Activated CD4-positive, alpha-beta T cell treated with anti-CD3 and anti-CD28 coated beads, Interleukin-2, amount 50 U/mL, for 1 hour (primary cell): ENCODE results near the gene TCEA3.
A peak's percentile ranks its signal among the peaks of the same experiment; 100 is the strongest.
"Not testable (repeated sequence)": the region's sequence is repeated elsewhere in the genome, so short reads cannot be mapped to it uniquely, and the experiment has no call there.

Source experiments
- DNase-seq: peaks from one replicate; pipeline ENCODE4 v3.0.0-alpha.2; 2020

The TCEA3 gene

DNA sequence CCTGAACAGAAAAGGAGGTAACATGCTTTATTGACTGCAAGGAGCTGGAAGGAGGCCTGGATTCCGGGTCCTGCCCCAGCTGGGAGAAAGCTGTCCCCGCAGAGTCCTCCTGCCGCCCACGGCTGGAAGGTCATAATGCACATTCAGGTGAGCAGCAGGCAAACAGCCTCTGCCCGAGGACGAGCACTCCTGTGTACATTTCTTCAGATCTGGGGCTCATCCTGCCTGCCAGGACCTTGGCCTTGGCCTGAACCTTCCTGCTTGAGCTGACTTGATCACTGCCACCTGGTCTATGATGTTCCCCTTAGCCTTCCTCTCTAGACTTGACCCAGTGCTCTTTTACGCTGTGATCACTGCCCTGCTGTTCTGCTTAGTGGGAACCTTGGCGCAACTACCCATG is 37.1 kb downstream of the TCEA3 start:
- DNase-seq = no peak

GRCh38 chr1:23385119-23385621 is 39.4 kb downstream of the TCEA3 start:
- DNase-seq = no peak

DNA sequence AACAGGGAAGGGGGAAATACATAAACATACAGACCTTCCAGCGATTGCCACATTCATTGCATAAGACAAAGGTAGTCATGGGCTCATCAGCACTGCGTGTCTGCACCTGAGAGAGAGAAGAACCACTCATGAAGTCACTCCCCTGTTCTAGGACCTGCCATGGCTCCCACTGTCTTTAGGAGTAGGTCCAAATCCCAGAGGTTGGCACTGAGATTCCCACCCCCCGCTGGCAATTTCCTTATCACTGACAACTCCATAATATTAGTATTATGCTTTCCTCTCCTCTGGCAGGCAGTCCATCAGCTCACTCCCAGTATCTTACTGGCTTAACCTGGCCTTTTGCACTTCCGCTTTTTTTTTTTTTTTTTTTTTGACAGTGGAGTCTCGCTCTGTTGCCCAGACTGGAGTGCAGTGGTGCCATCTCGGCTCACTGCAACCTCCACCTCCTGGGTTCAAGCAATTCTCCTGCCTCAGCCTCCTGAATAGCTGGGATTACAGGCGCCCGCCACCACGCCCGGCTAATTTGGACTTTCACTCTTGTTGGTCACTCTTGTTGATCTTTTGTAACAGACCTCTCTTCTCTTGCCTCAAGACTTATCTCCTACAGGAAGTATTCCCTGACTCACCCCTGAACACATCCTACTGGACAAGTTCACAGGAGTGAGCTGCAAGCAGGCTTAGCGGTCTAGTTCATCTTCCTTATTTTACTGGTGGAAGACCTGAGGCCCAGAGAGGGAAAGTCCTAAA is 40.1 kb downstream of the TCEA3 start:
- DNase-seq = no peak

DNA sequence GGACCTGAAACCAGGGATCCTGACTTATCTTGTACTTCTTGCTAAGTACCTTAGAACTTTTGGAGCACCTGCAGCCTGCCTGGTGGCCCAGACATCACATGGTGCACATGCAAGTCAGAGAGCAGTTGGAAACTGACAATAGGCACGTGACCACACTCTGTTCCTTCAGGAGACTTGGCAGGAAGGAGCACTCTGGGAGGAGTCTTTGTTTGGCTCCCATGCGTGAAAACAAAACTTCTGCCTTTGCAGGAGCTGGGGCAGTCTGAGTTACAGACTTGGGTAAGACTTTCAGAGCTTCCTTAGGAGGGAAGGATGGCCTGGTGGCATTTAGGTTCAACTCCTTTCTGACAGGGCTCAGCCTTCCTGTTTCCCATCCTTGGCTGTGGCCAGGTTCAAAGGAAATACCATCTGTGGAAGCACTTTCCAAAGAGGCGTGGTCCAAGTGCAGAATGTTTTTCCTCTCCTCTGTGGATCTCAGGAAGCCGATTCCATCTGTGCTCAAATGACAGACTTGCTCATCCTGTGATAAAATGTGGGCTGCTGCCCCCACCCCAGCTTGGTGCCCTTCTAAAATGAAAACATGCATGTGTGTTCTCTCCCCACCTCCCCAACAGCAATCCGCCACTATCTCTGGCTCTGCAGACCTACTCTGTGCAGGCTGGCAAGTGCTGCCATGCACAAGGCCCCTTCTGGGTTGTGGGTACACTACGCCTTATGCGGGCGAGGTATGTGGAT is 40.8 kb downstream of the TCEA3 start:
- no peak for DNase-seq

DNA sequence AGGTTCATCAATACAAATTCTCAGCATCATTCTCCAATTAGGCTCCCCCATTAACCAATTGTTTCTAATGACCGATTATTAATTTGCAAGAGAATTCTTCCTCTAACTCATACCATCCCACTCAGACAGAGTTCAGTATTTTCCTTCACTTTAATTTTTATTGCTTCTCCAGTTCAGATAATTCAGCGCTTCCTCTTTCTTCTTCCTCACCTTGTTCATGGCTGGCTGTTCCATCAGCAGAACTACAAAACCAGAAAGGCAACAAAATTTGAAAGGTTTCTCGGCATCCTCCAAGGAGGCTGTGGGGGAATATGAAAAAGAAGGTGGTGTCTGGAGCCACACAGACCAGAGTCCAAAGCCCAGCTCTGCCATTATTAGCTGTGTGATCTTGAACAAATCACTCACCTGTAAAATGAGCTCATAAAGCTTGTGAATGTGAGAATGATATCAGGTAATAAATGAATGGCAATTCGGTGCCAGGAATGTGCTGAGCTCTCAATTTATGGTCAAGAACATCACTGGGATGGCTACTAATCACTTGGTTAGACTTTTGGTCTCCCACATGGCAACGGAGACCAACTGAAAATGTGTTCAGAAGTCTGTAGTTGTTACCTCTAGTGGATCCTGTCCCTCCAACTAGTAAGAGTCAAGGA is 43.2 kb downstream of the TCEA3 start:
- DNase-seq = no peak

GRCh38 chr1:23380719-23381118 is 43.8 kb downstream of the TCEA3 start:
- no peak for DNase-seq

GRCh38 chr1:23380236-23380635 is 44.3 kb downstream of the TCEA3 start:
- DNase-seq = not testable (repeated sequence)

- DNase-seq = no peak
These were observed 47.4 kb downstream of the TCEA3 start for GRCh38 chr1:23376890-23377811.

GRCh38 chr1:23374079-23374735 is 50.3 kb downstream of the TCEA3 start:
- not testable (repeated sequence) for DNase-seq

DNA sequence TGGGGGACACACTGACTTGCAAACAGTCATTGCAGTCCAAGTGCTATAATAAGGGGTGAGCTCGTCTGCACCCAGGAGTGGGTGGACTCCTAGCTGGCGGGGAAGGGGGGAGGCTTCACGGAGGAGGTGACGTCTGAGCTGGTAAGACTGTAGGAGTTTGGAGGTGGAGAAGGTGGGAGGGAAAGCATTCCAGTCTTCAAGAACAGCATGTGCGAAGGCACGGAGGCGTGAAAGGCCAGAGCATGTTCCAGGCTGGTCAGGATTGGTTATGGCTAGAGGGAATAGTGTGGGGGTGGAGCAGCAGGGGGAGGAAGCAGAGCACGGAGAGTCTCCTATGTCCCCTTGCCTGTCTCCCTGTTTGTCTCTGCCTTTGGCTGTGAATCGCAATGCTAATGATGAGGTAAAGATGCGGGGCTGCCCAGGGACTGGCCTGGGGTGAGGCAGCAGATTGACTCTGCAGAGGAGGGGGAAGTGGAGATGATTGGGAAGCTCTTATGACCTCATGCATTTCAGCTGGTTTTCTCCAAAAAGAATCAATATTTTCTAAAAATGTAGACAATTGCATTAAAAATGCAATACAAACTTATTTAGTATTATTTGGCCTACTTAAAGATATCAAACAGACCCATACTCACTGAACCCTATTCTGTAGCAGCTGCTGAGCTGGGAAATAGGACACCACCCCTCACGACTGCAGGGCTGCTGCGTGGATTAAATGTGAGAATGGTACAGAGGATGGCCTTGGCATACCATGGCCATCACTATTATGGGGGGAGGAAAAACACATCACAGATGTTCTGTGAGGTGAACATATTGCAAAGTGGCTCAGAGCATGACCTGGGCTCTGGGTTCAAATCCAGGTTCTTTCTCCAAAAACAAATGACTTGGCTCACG is 52.3 kb downstream of the TCEA3 start:
- DNase-seq = no peak

DNA sequence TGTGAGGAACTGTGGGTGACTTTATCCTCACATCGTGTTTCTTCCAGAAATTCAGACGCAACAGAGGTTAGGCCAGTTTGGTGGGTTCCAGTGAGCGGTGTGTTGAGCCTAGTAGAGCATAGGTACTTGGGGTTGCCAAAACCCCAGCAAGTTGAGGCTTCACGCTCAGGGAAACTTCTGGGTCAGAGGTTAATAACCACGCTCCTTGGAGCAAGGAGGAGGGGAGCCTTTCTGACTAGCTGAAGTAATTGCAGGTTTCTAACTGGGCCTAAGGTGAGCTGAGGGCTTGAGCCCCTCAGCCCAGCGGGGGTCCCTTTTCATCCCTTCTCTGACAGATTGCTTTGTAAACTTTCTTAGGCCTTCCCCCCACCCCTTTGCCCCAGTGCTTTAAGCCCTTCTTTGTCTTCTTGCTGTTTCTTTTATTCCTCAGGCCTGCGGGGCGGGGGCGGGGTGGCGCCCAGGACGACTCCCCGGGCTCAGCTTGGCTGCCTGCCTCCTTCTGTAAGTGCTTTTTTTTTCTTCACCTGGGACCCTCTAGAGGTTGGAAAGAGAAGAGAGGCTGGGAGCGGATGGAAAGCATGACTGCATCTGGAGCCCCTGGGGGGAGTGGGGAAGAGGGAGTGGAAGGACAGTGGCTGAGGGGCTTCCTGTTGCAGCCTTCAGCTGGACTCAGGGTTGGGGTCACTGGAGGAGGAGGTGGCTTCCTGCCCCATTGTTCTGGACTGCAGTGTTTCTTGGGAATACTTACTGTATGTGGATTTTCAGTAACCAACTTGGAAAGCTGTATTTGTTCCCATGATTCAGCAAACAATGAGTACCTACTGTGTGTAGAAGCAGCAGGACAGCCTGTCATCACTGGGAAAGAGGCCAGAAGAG is 53.6 kb downstream of the TCEA3 start:
- no peak for DNase-seq

GRCh38 chr1:23370330-23370708 is 54.2 kb downstream of the TCEA3 start:
- no peak for DNase-seq

GRCh38 chr1:23369335-23370013 is 55.1 kb downstream of the TCEA3 start, which contains the start of gene ZNF436:
ZNF436 (minus strand) TSS chr1:23369836; CDS start chr1:23368005, 1,831 bp downstream.
- DNase-seq = peak; percentile 39

DNA sequence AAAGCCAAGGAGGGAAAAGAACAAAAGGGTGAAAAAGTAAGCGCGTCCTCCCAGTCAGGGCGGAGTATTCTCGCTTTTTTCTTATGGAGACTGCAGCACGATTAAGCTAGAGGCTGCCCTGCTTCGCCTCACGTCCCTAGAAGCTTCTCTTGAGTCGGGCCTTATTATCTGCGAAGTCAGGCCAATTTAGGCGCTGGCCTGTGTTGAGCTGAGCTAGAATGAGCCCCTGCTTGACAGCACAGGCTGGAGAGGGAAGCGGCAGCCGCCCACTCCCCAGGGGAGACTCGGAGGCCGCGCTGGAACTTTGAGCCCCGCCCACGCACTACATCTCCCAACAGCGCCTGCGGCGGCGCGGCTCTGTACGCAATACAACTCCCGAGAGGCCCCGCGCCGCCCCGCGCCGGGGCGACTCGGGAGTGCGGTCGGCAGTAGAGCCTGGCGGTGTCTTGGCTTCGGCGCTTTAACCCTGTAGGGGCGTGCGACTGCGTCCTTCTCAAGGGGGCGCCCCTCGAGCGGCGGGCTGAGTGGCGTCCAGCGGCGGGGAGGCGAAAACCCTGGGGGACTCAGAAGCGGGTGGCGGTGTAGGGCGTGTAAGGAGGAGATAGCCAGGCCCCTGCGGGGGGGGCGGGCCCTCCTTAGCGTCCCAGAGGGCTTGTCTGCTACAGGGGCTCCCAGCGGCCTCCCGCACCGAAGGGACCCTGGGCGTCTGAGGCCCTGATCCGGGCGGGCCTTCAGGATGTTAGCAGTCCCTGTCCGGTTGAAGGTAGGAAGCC is 55.8 kb downstream of the TCEA3 start:
- DNase-seq = peak; percentile 81

DNA sequence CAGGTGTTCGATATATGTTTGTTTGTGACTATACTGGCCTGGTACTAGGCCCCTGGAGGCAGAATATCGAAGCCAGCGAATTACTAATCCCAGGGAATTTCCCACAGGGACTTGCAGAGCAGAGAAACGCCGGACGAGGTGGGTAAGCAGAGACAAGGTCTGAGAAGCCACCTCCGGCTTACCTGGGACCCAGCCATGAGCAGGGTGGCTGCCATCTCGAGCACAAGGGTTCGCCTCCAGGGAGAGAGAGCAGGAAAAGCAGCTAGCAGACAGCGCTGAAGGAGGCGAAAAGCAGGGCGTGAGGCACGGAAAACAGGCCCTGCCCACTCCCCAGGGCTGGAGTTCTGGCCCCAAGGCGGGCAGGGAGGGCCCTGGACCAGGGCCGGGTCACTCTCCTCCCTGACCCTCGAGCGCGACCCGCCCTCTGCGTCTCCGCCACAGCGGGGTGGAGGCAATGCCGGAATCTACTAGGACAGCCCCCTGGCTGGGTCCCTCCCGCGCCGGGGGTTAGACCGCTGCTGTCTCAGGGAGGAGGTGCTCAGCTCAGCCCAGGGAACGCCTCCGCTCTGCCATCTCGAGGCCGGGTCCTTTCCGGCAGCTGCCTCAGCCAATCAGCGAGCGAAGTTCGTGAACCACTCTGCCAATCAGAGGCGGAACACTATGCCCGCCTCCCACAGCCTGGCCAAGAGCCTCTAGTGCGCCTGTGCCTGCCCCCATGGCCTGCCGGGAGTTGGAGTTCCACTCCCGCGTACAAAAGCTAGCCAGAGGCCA is 56.6 kb downstream of the TCEA3 start:
- peak; percentile 96 for DNase-seq

GRCh38 chr1:23367451-23367790 is 57.1 kb downstream of the TCEA3 start:
- no peak for DNase-seq

DNA sequence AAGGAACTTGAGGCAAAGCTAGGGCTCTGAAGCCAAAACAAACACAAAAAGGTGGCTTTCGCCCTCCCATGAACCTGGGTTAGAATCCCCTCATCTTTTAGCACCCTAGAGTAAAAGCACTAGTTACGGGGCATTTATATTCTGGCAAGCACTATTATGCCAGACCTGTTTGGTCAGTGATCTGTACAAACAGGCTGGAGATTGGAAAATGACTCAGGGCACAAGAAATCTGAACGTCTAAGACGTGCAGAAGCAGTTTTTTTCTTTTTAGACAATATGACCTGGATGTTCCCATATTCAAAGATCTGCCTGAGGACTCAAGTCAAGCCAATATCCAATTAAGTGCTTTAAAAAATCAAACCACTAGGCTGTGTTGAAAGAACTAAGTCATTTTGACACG is 58.0 kb downstream of the TCEA3 start:
- no peak for DNase-seq

GRCh38 chr1:23366146-23366545 is 58.4 kb downstream of the TCEA3 start:
- DNase-seq = no peak
